TTC549 (cell line): ENCODE data around the gene SCN2B.

ENCODE experiments used
- FAIRE-seq: peaks from 2 replicates; lab custom pipeline; 2012; peaks lifted over from hg19 to GRCh38; lab: Jason Lieb, UNC

The SCN2B gene

DNA sequence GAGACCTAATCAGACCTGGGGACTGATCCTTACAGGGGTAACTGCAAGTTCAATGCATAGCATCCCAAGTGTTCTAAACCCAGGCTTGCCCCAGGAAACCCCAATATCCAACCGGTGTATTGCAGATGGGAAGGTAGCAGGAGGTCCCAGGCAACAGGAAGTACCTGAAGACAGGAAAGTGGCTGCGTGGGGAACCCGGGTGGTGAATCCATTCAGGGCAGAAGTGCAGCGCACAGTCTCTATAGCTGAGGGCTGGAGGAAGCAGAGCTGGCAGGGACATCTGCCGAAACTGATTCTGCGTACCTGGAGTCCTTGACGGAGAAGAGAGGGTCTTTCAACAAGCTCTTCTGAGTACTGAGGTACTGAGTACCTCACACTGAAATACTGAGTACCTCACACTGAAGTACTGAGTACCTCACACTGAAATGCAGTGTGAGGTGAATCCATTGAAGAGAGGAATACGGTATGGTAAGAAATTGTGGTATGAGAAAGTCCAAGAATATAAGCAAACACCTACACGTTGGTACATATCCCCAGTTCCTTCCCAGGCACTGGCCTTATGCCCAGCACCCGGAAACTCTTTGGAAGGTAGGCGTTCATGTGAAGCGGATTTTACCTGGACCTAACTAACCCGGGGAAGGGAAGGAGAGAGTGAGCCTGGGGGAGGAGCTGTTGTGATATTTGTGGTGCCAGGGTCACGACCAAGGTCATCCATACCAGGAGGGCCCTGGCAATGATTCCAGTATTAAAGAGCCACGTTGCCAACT is 43.9 kb downstream of the SCN2B start:
- no peak for FAIRE-seq

DNA sequence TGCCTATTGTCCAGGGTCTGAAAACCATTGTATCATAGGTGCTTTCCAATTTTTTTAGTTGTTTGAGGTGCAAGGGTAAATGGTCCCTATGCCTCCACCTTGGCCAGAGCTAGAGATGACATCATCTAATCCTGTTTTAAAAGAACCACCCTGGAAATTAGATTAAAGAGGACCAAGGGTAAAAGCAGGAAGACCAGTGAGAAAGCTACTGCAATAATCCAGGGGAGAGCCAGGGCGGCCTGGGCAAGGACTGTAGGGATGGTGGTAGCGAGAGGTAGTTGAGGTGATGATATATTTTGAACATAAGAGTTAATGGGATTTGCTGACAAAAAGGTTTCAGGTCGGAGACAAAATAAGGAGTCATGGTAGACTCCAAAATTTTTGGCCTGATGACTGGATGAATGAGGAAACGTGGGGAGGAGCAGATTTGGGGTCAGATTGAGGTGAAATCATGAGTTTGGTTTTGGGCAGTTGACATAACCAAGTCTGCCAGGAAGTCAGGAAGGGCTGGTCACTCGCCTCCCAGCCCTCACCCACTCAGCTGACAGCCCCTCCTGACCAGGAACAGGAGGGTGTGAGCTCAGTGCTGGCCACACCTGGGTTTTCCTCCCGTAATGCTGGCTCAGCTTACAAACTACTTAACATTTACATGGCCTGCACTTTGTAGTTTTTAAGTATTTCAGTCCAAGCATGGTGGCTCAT is 46.8 kb downstream of the SCN2B start:
- FAIRE-seq, result no peak

GRCh38 chr11:118128721-118129470 is 47.5 kb downstream of the SCN2B start:
- no peak for FAIRE-seq

DNA sequence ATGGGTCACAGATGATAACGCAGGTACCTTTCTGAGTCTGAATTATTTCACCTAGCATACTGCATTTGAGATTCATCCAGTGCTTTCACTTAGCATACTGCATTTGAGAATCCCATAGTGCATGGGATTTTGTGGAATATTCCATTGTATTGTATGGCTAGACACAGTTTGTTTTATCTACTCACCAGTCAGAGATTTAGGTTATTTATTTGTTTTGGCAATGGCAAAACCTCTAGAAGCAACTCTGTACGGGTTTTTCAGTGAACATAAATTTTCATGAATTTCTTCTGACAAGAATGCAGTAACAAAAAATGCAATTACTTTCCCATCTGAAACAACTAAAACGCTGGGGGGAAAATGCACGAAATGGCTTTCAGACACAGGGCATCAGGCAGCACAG is 48.1 kb downstream of the SCN2B start:
- FAIRE-seq, result no peak

DNA sequence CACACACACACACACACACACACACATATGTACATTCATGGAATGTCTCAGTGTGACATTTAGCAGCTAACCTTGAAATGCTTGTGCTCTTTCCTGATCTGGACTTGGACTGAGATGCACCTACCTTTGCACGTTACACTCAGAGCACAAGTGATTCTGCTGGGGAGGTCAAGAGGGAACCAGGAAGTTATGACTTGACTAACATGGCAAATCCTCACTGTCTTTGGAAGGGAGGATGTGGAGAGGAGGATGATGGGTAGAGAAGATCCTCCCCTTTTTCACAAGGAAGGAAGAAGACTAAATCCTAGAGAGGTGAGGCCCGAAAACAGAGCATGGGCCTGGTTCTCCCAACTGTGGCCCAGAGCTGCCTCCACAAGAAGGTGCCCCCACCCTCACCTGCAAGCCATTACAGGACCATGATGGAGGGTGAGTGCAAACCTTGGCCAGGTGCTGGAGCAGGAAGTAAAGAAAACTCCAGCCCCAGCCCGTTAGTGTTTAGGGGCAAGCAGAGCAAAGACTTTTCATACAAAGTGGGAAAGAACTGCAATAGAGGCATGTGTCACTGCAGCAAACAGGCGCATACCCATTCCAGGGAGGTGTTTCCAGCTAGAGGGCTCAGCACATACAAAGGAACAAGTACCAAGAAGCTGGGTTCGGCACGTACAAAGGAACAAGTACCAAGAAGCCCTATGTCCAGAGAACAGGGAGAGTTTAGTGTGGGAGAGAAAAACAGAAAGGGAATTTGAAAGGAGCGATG is 50.2 kb downstream of the SCN2B start:
- no peak for FAIRE-seq

GRCh38 chr11:118124929-118125535 is 51.4 kb downstream of the SCN2B start:
- no peak for FAIRE-seq

- no peak for FAIRE-seq
These were observed 55.6 kb downstream of the SCN2B start for GRCh38 chr11:118120793-118121192.

GRCh38 chr11:118117790-118118601 is 58.4 kb downstream of the SCN2B start:
- FAIRE-seq, result no peak

DNA sequence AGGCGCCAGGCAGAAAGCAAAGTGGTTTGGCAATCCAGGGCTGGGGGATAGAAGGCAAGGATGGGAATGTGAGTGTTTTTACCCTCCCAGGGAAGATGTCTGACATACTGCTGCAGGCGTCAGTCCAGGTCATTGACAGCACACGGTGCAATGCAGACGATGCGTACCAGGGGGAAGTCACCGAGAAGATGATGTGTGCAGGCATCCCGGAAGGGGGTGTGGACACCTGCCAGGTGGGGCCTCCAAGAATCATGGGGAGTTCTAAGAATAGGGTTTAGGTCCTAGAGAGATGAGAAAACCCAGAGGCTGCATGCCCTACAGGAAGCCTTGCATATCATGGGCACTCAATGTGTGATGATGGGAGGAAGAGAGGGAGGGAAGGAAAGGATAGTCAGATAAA is 61.4 kb downstream of the SCN2B start:
- no peak for FAIRE-seq

- FAIRE-seq, result no peak
These were observed 62.2 kb downstream of the SCN2B start for GRCh38 chr11:118114266-118114665.

GRCh38 chr11:118112711-118113430 is 63.6 kb downstream of the SCN2B start:
- FAIRE-seq, result no peak
